HG03039 (cell line): ENCODE data around the gene PRKAA2.

Experiments used
- ATAC-seq: cut with Tn5 transposase; IDR thresholded peaks from one replicate; pipeline ENCODE4 v1.9.1; 2021; ENCODE audit warnings: mild to moderate bottlenecking, moderate library complexity; ENCODE audit not compliant: unreplicated experiment

The PRKAA2 gene

DNA sequence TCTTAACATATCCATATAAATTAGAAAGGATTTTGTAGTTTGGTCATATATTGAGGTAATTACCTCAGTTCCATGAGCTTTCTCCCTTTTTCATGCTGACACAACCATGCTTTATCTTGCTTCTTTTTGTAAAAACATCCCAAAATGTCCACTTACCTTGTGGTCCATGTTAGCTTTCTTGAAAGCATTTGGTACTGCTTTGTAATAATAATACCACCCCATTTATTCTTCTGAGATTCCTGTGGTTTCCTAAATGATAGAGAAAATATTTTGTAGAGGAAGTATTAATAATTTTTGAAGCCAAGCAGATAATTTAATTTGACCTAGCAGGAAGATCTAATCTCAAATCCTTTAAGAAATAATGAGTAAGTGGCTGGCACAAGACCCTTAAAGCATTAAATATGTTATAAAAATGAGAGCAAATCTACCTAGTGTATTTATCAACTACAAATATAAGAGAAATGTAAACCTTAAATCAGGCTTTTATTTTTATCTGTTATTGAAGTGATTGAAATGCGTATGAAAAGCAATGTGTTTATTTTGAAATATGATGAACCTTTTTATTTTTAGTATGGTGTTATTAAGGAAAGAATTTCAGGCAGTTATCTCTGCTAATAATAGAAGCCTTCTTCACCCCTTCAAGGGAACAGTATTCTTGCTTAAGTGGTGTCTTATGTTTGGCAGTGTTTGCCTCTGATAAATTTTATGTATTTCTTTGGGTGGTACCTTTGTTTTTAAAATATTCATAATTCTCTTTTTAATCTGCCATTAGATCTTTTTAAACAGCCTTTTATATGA, 9.2 kb downstream of the PRKAA2 start:
- no peak for ATAC-seq

DNA sequence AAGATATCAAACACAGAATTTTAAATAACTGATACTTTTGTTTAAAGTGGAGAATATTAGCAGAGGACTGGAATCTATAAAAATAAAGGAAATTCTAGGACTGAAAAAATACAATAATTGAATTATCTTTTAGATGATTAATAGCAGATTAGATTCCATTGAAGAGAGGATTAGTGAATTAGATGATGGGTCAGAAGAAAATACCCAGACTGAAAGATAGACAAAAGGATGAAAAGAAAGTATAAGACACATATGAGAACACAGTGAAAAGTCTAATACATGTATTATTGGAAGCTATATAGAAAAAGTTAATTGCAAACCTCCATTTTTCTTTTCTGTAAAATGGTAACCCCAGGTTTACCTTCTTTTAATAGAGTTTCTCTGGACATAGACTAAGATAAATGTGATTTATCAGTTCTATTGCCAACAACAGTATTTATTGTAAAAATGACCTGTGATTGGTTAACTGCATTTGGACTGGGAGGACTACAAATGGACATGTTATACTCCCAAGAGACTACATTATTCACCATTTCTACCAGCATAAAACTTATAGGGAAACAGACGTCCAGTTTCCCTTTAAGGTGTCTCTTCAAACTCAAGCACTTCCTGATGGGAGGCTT, 11.0 kb downstream of the PRKAA2 start:
- no peak for ATAC-seq

GRCh38 chr1:56658254-56658653, 13.1 kb downstream of the PRKAA2 start:
- no peak for ATAC-seq

GRCh38 chr1:56660293-56660692, 15.2 kb downstream of the PRKAA2 start:
- no peak for ATAC-seq

- ATAC-seq, result no peak
Observed at GRCh38 chr1:56663846-56664245, 18.7 kb downstream of the PRKAA2 start.

DNA sequence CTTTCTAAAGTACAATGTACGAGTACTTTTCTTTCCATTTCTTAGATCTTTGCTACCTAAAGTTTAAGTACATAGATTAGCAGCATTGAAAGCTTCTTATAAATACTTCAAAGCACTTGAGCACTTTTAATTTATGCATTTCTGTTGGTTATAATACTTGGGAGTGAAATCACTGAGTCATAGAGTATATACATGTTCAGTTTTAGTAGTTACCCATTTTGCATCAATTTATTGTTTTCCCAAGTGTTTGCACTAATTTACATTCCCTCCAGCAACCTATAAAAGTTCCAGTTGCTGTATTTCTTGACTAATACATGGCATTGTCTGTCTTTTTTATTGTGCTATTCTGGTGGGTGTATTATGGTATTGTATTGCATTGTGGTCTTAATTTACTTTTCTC, 20.3 kb downstream of the PRKAA2 start:
- no peak for ATAC-seq

DNA sequence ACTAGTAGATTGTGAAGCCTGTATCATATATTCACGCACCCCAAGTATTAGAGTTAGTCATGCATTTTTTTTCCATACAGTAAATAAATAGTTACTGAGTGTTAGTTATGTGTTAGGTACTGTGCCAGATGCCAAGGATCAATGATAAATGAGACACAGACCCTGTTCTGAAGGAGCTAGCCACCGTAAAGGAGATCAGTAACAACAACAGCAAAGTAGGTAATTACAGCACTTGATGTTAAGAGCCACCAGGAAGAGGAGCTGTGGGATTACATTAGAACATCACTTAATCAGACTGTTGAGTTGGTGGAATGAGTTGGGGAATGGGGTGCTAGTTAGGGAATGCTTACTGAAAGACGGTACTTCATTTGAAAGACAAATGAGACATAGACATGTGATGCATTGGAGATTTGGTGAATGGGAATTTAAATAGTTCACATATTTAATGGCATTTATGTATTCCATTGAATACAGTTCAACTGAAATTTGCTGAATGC, 21.0 kb downstream of the PRKAA2 start:
- no peak for ATAC-seq

DNA sequence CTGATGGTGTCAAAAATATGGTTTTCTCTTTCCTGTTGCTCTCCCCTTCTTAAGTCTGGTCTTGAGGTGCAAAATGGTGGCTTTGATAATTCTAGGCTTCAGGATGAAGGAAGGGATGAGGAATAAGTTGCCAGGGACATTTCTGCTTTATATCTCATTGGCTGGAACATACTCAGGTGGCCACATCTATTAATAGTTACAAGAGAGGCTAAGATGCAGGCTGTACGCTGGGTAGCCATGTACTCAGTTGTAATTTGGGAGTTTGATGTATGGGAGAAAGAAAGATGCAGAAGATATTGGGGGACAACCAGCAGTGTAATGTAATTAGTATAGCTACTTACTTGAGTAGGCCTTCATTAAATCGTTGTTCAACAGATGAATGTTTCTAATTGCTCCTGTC, 25.2 kb downstream of the PRKAA2 start:
- no peak for ATAC-seq

GRCh38 chr1:56671085-56671484, 26.0 kb downstream of the PRKAA2 start:
- ATAC-seq, result no peak

DNA sequence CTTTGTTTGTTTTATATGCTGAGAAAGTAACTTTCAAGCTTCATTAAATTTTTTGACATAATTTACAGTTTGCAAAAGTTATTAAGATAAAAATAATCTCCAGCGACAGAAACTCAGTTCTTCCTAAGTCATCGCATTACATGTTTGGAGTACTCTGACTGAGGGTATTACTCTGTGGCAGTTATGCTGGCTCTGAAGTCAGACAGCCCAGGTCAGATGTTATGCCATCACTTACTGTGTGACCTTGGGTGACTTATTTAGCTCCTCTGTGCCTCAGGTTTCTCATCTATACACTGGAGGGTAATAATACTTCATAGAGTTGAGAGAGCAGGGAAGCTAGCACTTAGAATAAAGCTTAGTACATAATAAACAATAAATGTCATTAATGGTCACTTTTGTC, 26.4 kb downstream of the PRKAA2 start:
- ATAC-seq, result no peak

DNA sequence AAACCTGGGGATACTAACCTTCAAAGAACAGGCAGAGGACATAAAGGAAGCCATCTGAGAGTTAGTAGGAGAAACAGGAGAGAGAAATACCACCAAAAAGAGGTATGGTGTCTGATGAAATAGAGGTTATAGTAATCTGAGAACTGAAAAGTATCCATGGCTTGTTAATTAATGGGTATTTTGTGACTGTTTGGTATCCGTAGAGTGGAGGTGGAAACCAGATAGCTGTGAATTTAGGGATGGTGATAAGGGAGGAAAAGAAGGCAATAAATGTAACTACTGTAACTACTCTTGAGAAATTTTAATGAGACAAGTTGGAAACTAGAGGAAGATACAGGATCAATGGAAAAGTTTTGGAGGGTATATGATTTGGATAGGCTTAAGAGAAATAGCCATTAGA, 27.5 kb downstream of the PRKAA2 start:
- ATAC-seq, result no peak

- ATAC-seq, result no peak
Observed at GRCh38 chr1:56675763-56676162, 30.6 kb downstream of the PRKAA2 start.

DNA sequence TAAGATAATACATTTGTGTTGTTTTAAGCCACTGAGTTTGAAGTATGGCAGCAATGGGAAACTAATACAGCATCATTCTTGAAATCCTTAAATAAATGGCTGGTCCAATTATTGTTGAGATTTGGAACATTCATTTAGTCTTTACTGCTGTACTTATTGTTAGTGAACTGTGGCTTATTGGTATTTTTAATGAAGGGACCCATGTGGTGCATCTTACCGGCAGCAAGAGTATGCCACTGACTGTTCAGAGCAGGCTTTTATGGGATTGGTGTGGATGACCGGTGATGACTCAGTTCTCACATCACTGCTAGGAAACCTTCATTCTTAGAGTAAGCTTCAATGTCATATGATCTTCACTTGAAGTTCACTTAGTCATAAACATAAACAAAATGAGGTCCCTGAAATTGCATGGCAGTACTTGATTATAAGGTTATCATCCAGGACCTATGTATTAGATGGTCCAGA, 31.5 kb downstream of the PRKAA2 start:
- no peak for ATAC-seq

DNA sequence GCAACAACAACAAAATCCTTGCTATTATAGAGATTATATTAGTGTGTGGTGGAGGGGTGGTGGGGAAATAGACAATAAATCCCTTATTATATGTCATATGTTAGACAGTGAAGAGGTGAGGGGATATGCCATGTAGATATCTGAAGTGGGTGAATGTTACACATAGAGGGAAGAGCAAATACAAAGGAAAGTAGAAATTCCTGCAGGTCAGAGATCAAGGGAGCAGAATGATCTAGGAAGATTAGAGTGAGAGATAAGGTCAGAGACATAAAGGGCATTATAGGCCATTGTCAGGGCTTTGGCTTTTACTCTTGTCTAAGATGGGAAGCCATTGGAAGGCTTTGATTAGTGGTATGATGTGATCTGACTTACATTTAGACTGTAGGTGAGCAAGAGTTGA, 38.5 kb downstream of the PRKAA2 start:
- no peak for ATAC-seq

DNA sequence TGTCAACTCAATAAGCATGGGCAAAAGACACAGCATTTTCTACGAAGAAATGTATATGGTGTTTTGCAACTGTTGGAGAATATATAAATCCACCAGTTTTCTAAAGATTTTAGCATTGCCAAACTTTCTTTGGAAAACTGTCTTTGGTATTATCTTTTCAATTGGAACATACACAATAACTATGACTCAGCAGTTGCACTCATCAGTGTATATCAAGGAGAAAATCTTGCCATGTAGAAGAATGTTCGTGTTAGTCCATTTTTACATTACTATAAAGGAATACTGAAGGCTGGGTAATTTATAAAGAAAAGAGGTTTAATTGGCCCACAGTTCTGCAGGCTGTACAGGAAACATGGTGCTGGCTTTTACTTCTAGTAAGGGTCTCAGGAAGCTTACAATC, 41.1 kb downstream of the PRKAA2 start:
- ATAC-seq, result no peak

DNA sequence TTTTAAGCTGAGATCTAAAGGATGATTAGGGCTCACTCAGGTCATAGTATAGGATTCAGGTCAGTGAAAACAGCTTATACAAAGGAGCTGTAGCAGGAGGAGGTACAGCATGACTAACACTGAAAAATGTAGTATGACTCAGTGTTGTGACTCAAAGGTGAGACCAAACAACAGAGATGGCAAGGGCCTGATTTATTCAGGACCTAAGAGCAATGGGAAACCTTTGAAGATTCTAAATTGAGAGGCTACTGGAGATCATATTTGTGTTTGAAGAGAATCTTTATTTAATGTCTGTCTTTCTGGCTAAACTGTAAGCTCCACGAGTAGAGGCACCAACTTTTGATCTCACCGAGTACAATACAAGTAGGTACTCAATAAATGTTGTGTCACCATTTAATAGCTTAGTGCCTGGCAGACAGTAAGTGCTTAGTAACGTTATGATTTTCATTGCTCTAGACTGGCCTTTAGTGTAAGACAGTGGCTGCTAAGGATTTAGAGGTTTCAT, 43.5 kb downstream of the PRKAA2 start:
- peak; percentile 88 for ATAC-seq

DNA sequence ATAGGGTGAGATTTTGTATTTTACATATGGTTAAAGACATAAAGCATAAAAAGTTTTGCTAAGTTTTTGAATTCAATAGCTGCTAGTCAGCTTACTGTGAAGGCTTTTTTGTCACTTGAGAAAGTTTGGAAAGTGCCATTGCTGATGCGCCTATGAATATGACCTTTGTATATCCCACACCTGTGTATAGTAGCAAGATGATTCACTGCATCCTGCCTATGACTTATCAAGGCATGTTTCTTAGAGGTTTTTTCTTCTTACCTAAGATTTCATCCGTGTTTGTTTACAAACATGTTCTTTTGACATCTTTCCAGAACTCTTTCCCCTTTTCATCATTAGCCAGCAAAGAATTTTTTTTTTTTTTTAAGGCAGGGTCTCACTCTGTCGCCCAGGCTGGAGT, 51.5 kb downstream of the PRKAA2 start:
- no peak for ATAC-seq

- ATAC-seq, result no peak
Observed at GRCh38 chr1:56703747-56704146, 58.6 kb downstream of the PRKAA2 start.

DNA sequence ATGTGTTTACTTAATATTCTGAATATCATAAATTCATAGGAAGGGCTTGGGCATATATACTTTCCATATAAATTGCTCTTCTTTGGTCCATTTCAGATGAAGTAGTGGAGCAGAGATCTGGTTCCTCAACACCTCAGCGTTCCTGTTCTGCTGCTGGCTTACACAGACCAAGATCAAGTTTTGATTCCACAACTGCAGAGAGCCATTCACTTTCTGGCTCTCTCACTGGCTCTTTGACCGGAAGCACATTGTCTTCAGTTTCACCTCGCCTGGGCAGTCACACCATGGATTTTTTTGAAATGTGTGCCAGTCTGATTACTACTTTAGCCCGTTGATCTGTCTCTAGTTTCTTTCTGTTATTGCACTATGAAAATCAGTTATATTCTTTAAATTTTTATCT, 62.3 kb downstream of the PRKAA2 start:
- no peak for ATAC-seq

DNA sequence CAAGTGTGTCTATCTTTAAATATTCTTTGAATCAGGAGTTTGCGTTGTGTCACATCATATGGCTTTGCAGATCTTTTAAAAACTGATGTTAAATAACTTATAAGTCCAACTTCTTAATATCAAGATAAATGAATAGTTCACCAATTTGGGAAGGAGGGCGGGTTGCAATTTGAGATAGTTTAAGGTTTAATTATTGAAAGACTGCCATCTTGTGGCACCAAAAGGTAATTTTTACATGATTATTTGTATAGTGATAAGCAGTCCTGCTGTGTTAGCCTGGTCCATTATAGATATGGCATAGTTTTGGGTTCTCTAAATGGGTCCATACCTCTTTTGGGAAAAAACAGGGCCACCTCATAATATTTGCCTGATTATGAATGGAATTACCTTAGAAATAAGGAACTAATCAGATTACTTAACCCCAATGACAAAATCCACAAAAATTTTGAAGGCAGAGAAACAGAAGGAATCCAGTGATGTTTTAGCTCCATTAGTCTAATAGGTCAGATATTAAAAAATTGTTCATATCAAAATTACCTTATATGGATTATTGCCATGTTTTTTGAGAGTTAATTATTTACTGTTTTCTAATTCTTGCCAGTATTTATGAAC, 64.3 kb downstream of the PRKAA2 start:
- peak; percentile 53 for ATAC-seq

DNA sequence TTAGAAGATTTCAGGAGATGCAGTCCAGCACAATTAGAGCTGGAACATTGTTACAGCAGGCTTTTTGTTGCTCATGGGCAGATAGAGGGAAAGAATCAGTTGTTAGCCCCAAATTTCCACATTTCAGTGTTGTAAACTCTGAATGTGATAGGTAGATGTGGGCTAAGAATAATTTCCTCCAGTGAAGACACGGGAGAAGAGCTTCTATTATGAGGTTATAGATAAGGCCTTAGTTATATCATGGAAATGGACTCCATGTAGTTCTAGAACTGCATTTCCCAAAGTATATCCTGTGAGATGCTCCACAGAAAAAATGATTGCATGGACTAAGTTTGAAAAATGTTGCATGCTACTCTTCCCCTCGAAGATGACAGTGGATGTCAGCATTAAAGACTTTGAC, 64.9 kb downstream of the PRKAA2 start:
- ATAC-seq, result no peak

- no peak for ATAC-seq
Observed at GRCh38 chr1:56710646-56711045, 65.5 kb downstream of the PRKAA2 start.
